H9 (cell line): ENCODE data around the gene NRCAM. TPM values are rescaled to one million over a fixed set of nuclear protein-coding genes. Genes with fewer than 3 reads are reported as not detected.

Source experiments
- DNase-seq: peaks from one replicate; pipeline ENCODE4 v3.0.0-alpha.2; 2017
- H2AFZ ChIP-seq: one replicate; pipeline ENCODE4 v1.6.1; 2013; ENCODE audit warnings: mild to moderate bottlenecking, low read length, control low read depth, moderate library complexity
- H2AK5ac ChIP-seq: 2 replicates; pipeline ENCODE4 v1.6.1; 2013; ENCODE audit warnings: low read length, control low read depth, mixed read lengths; ENCODE audit not compliant: insufficient read length
- H2BK120ac ChIP-seq: one replicate; pipeline ENCODE4 v1.6.1; 2013; ENCODE audit warnings: low read depth, mild to moderate bottlenecking, low read length, control low read depth, inconsistent platforms; ENCODE audit not compliant: poor library complexity, severe bottlenecking
- H2BK12ac ChIP-seq: 2 replicates; pipeline ENCODE4 v1.6.1; 2013; ENCODE audit warnings: low read length, control low read depth, mixed read lengths, low read depth; ENCODE audit not compliant: insufficient read length
- H2BK15ac ChIP-seq: 2 replicates; pipeline ENCODE4 v1.6.1; 2013; ENCODE audit warnings: low read depth, low read length, control low read depth
- H2BK20ac ChIP-seq: one replicate; pipeline ENCODE4 v1.6.1; 2013; ENCODE audit warnings: low read depth, mild to moderate bottlenecking, low read length, control low read depth, inconsistent platforms; ENCODE audit not compliant: poor library complexity, severe bottlenecking
- H2BK5ac ChIP-seq: 2 replicates; pipeline ENCODE4 v1.6.1; 2013; ENCODE audit warnings: low read length, control low read depth, mixed read lengths; ENCODE audit not compliant: insufficient read length
- H3K14ac ChIP-seq: 2 replicates; pipeline ENCODE4 v1.6.1; 2013; ENCODE audit warnings: low read length, control low read depth; ENCODE audit not compliant: insufficient read depth
- H3K18ac ChIP-seq: 2 replicates; pipeline ENCODE4 v1.6.1; 2013; ENCODE audit warnings: low read depth, mild to moderate bottlenecking, mixed read lengths, low read length, control low read depth; ENCODE audit not compliant: insufficient read length
- H3K23ac ChIP-seq: 2 replicates; pipeline ENCODE4 v1.6.1; 2013; ENCODE audit warnings: low read length, control low read depth, mixed read lengths, low read depth; ENCODE audit not compliant: insufficient read length
- H3K23me2 ChIP-seq: 2 replicates; pipeline ENCODE4 v1.6.1; 2013; ENCODE audit warnings: low read depth, mild to moderate bottlenecking, mixed read lengths, low read length, control low read depth; ENCODE audit not compliant: insufficient read length, poor library complexity, severe bottlenecking
- H3K27ac ChIP-seq: 2 replicates; pipeline ENCODE4 v1.5.1; 2013; ENCODE audit warnings: low read length, control low read depth, mixed read lengths, low read depth; ENCODE audit not compliant: insufficient read length
- H3K27me3 ChIP-seq: 2 replicates; pipeline ENCODE4 v1.6.1; 2013; ENCODE audit warnings: low read length, control low read depth, inconsistent platforms; ENCODE audit not compliant: insufficient read depth
- H3K4ac ChIP-seq: 2 replicates; pipeline ENCODE4 v1.6.1; 2013; ENCODE audit warnings: low read depth, mild to moderate bottlenecking, control low read depth, inconsistent platforms, low read length, moderate library complexity
- H3K4me1 ChIP-seq: 2 replicates; pipeline ENCODE4 v1.6.1; 2013; ENCODE audit warnings: low read length, control low read depth, inconsistent platforms; ENCODE audit not compliant: insufficient read depth
- H3K4me2 ChIP-seq: 2 replicates; pipeline ENCODE4 v1.6.1; 2013; ENCODE audit warnings: low read length, control low read depth, mixed read lengths; ENCODE audit not compliant: insufficient read length, insufficient read depth
- H3K56ac ChIP-seq: 2 replicates; pipeline ENCODE4 v1.6.1; 2013; ENCODE audit warnings: low read depth, mild to moderate bottlenecking, mixed read lengths, low read length, control low read depth; ENCODE audit not compliant: insufficient read length
- H3K79me1 ChIP-seq: 2 replicates; pipeline ENCODE4 v1.6.1; 2013; ENCODE audit warnings: low read depth, mild to moderate bottlenecking, moderate library complexity, low read length, control low read depth, inconsistent platforms; ENCODE audit not compliant: insufficient read depth, poor library complexity, severe bottlenecking
- H3K79me2 ChIP-seq: 2 replicates; pipeline ENCODE4 v1.6.1; 2013; ENCODE audit warnings: low read length, control low read depth, inconsistent platforms; ENCODE audit not compliant: insufficient read depth
- H3K9ac ChIP-seq: 2 replicates; pipeline ENCODE4 v1.6.1; 2013; ENCODE audit warnings: low read length, control low read depth, mixed read lengths; ENCODE audit not compliant: insufficient read length; ENCODE audit errors: extremely low read depth
- H3K9me3 ChIP-seq: one replicate; pipeline ENCODE4 v1.6.1; 2013; ENCODE audit warnings: low read depth, low read length, inconsistent platforms; ENCODE audit not compliant: control insufficient read depth
- H3T11ph ChIP-seq: one replicate; pipeline ENCODE4 v1.6.1; 2013; ENCODE audit warnings: mild to moderate bottlenecking, low read length, control low read depth, inconsistent platforms
- H4K20me1 ChIP-seq: one replicate; pipeline ENCODE4 v1.6.1; 2013; ENCODE audit not compliant: control insufficient read depth, insufficient read length, insufficient read depth
- H4K5ac ChIP-seq: 2 replicates; pipeline ENCODE4 v1.6.1; 2013; ENCODE audit warnings: low read depth, mild to moderate bottlenecking, mixed read lengths, low read length, control low read depth; ENCODE audit not compliant: insufficient read length
- H4K8ac ChIP-seq: replicated peaks from 2 replicates; pipeline ENCODE4 v1.6.1; 2013; ENCODE audit warnings: low read length, control low read depth, mixed read lengths, low read depth; ENCODE audit not compliant: insufficient read length
- H4K91ac ChIP-seq: 2 replicates; pipeline ENCODE4 v1.6.1; 2013; ENCODE audit warnings: low read depth, mild to moderate bottlenecking, moderate library complexity, mixed read lengths, low read length, control low read depth; ENCODE audit not compliant: insufficient read length
- H3K27ac Mint-ChIP-seq, 3 experiments: 2 replicates in 2 of 3; 3 replicates in 1 of 3; pipeline ENCODE4 v1.8.0; 2020 to 2021; ENCODE audit warnings: mixed read lengths in 3 of 3, mild to moderate bottlenecking in 1 of 3, moderate library complexity in 1 of 3
- H3K27me3 Mint-ChIP-seq: 2 replicates; pipeline ENCODE4 v1.8.0; 2021; ENCODE audit warnings: low read depth, mild to moderate bottlenecking, moderate library complexity, mixed read lengths
- H3K36me3 Mint-ChIP-seq, 3 experiments: 2 replicates in 2 of 3; 3 replicates in 1 of 3; pipeline ENCODE4 v1.8.0; 2020 to 2021; ENCODE audit warnings: low read depth in 3 of 3, mixed read lengths in 3 of 3; ENCODE audit not compliant: insufficient read depth in 1 of 3
- H3K4me1 Mint-ChIP-seq, 2 experiments: 2 replicates each; pipeline ENCODE4 v1.8.0; 2020; ENCODE audit warnings: mixed read lengths in 2 of 2
- H3K4me3 Mint-ChIP-seq, 2 experiments: 2 replicates in 1 of 2; 3 replicates in 1 of 2; pipeline ENCODE4 v1.8.0; 2020 to 2021; ENCODE audit warnings: mild to moderate bottlenecking in 2 of 2, mixed read lengths in 2 of 2, moderate library complexity in 1 of 2
- H3K9me3 Mint-ChIP-seq, 2 experiments: 2 replicates in 1 of 2; 3 replicates in 1 of 2; pipeline ENCODE4 v1.8.0; 2020; ENCODE audit warnings: mild to moderate bottlenecking in 2 of 2, mixed read lengths in 2 of 2, moderate library complexity in 1 of 2
- CTCF ChIP-seq: fragments of 200-600 bp; sonication (generic); conservative IDR thresholded peaks from 3 replicates; pipeline ENCODE4 v1.8.0; 2021; ENCODE audit warnings: antibody characterized with exemption, mild to moderate bottlenecking
- whole genome bisulfite sequencing: extraction: QIAGEN DNeasy Blood & Tissue Kit; methylation state at CpG from one replicate; pipeline ENCODE4 v1.1.7; 2013; ENCODE audit warnings: missing lambda C conversion rate, low lambda C conversion rate, mixed read lengths; ENCODE audit not compliant: insufficient read length; ENCODE audit errors: extremely low coverage; 5-methylcytosine and 5-hydroxymethylcytosine counted together
- total RNA-seq: library from RNA; stranded (reverse); gene quantifications from 2 replicates; pipeline ENCODE4 v1.2.1, GENCODE V29; 2021

NRCAM gene
- total RNA-seq, 1 experiment from 2014 or later = 2.3 TPM

GRCh38 chr7:108486291-108486966 is 30.2 kb upstream of the NRCAM start:
- Histone ChIP-seq H2AK5ac (no peak overlapping the region), H3K23ac (no peak overlapping the region), H2BK120ac (no peak overlapping the region), H2BK15ac (no peak overlapping the region), H3K4me2 (no peak overlapping the region), H3T11ph (no peak overlapping the region), H3K56ac (no peak overlapping the region), H4K91ac (no peak overlapping the region), H3K79me1 (no peaks in the 10 kb centered on the region), H4K5ac (no peak overlapping the region), H3K79me2 (no peaks in the 10 kb centered on the region), H2BK12ac (no peak overlapping the region), H3K23me2 (no peaks in the 10 kb centered on the region), H2AFZ (no peak overlapping the region), H3K27me3 (no peaks in the 10 kb centered on the region), H3K14ac (no peak overlapping the region), H3K9me3 (no peaks in the 10 kb centered on the region), H3K18ac (no peak overlapping the region), H3K27ac (no peak overlapping the region), H2BK5ac (no peak overlapping the region), H4K20me1 (no peaks in the 10 kb centered on the region), H3K4me1 (no peaks in the 10 kb centered on the region), H4K8ac (no peak overlapping the region), H3K4ac (no peak overlapping the region), H2BK20ac (no peak overlapping the region), H3K9ac (no peak overlapping the region)
- no peaks in the 10 kb centered on the region for H3K27me3 Mint-ChIP-seq
- H3K9me3 Mint-ChIP-seq = no peaks in the 10 kb centered on the region
- no CpG with 5 or more reads among the region's 5 CpGs for WGBS
- H3K4me3 Mint-ChIP-seq = no peak overlapping the region
- no peaks in the 10 kb centered on the region for H3K4me1 Mint-ChIP-seq
- 0 out of 7 replicates have a peak, but pooled peaks cover 0 to 2% (median 0%) of the 10 kb centered on the region in 3 experiments for H3K36me3 Mint-ChIP-seq
- DNase-seq = no peak
- H3K27ac Mint-ChIP-seq = no peak overlapping the region
- no peak for TF ChIP-seq CTCF
